Measurements from ENCODE around the gene TBRG4. TPM values are rescaled to one million over a fixed set of nuclear protein-coding genes. Genes with fewer than 3 reads are reported as not detected.

The TBRG4 gene
- polyA plus RNA-seq, 1 experiment = 38.8 TPM

GRCh38 chr7:45082831-45083331 is 28.6 kb downstream of the TBRG4 start:
- Histone ChIP-seq H3K4me3 (ENCODE audit: low read depth, low read length) (no peak overlapping the region), H3K9me3 (ENCODE audit: control insufficient read depth, insufficient read depth, low read length) (no peaks in the 10 kb centered on the region; the same call in 1 of the 2 replicates), H3K27ac (ENCODE audit: low read depth, low read length) (no peak overlapping the region), H3K27me3 (ENCODE audit: control insufficient read depth, insufficient read depth, low read length) (no peaks in the 10 kb centered on the region)
- no peak for DNase-seq (ENCODE audit: low read depth, low spot score)
- ChIA-PET CTCF (no interaction called here), POLR2A (no interaction called here)
- no peak for TF ChIP-seq CTCF (IDR thresholded peaks at IDR 0.05; ENCODE audit: low read depth, low read length)

GRCh38 chr7:45082031-45082830 is 29.3 kb downstream of the TBRG4 start:
- no peaks in the 10 kb centered on the region for H3K27me3 ChIP-seq (ENCODE audit: control insufficient read depth, insufficient read depth, low read length)
- CTCF ChIA-PET = no interaction called here
- H3K4me3 ChIP-seq (ENCODE audit: low read depth, low read length) = no peak overlapping the region
- H3K27ac ChIP-seq (ENCODE audit: low read depth, low read length) = no peak overlapping the region
- no peak for DNase-seq (ENCODE audit: low read depth, low spot score)
- TF ChIP-seq CTCF (IDR thresholded peaks at IDR 0.05; ENCODE audit: low read depth, low read length) = no peak
- POLR2A ChIA-PET = no interaction called here
- H3K9me3 ChIP-seq (ENCODE audit: control insufficient read depth, insufficient read depth, low read length) = no peaks in the 10 kb centered on the region; the same call in 1 of the 2 replicates

DNA sequence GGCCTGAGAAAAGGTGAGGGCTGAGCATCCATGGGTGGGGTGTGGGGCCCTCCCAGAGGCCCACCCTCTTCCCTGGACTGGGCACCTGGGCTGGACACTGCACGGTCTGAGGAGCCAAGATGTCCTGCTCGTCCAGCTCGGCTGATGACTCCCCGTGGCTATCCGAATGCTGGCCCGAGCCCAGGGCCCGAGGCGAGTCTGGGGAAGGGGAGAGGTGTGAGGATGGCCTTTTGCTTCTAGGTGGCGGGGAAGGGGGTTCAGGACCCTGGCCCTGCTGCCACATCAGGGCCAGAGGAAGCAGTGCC is 29.9 kb downstream of the TBRG4 start:
- DNase-seq (ENCODE audit: low read depth, low spot score) = no peak
- ChIA-PET CTCF (no interaction called here), POLR2A (no interaction called here)
- no peak overlapping the region for H3K27ac ChIP-seq (ENCODE audit: low read depth, low read length)
- H3K27me3 ChIP-seq (ENCODE audit: control insufficient read depth, insufficient read depth, low read length) = no peaks in the 10 kb centered on the region
- TF ChIP-seq CTCF (IDR thresholded peaks at IDR 0.05; ENCODE audit: low read depth, low read length) = no peak
- H3K4me3 ChIP-seq (ENCODE audit: low read depth, low read length) = no peak overlapping the region
- no peaks in the 10 kb centered on the region; the same call in 1 of the 2 replicates for H3K9me3 ChIP-seq (ENCODE audit: control insufficient read depth, insufficient read depth, low read length)

DNA sequence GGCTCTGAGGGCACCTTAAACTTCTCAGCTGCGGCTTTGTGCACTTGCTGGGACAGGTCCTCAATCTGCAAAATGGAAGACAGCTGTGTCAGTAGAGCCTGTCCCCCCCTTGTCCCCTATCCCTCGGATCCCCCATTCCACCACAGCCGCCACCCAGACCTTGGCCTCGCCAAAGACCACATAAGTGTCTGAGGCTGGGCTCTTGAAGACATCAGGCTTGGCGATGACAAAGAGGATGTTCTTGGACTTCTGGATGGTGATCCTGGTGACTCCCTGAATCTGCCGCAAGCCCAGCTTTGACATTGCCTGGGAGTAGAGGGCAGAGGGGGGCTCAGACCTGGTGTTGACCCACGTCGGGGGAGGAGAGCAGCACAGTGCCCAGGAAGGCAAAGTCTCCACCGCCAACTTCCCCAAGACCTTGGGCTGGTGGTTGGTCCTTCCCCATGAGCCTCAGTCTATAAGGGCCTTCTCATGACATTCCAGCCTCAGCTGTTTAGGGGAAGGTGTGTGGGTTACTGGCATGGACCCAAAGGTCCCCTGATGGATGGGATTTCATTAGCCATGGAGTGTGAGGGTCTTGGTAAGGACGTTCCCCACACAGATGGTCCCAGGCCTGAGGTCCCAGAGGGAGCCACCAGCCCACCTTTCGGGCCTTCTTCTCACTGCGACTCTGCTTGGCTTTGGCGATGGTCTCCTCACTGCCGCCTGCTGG is 30.4 kb downstream of the TBRG4 start:
- no peaks in the 10 kb centered on the region for H3K27me3 ChIP-seq (ENCODE audit: control insufficient read depth, insufficient read depth, low read length)
- ChIA-PET POLR2A (interaction anchor here (0.8 kb wide), 1 partner anchor 8 kb away, joined by 3 read pairs; no protein-coding TSS in a partner anchor), CTCF (no interaction called here)
- H3K27ac ChIP-seq (ENCODE audit: low read depth, low read length) = no peak overlapping the region
- no peaks in the 10 kb centered on the region; the same call in 1 of the 2 replicates for H3K9me3 ChIP-seq (ENCODE audit: control insufficient read depth, insufficient read depth, low read length)
- TF ChIP-seq CTCF (IDR thresholded peaks at IDR 0.05; ENCODE audit: low read depth, low read length) = no peak
- no peak for DNase-seq (ENCODE audit: low read depth, low spot score)
- H3K4me3 ChIP-seq (ENCODE audit: low read depth, low read length) = no peak overlapping the region
